ENCODE measurements around the gene PCLO. TPM values are rescaled to one million over a fixed set of nuclear protein-coding genes. Genes with fewer than 3 reads are reported as not detected.

PCLO gene
- polyA plus RNA-seq, 3 donors = not detected

- Histone ChIP-seq H3K27me3 (ENCODE audit: control insufficient read depth in 2 of 2, insufficient read depth in 2 of 2, low read length in 2 of 2) (no peaks in the 10 kb centered on the region), H4K20me1 (ENCODE audit: insufficient read depth, low read length) (no peaks in the 10 kb centered on the region), H3K4me2 (replicated peaks; ENCODE audit: extremely low read depth, low read length, poor library complexity, severe bottlenecking) (no peak overlapping the region), H3K4me3 (replicated peaks in 1 of 3; ENCODE audit: low read depth in 2 of 3, low read length in 3 of 3) (no peak overlapping the region), H3K9me3 (replicated peaks in 1 of 2; ENCODE audit: control insufficient read depth in 1 of 2, insufficient read depth in 1 of 2, low read length in 2 of 2) (peaks cover 0 to 4% of the 10 kb centered on the region in 2 donors), H3K79me2 (ENCODE audit: insufficient read depth, low read length) (no peaks in the 10 kb centered on the region), H3K36me3 (replicated peaks in 1 of 2; ENCODE audit: control insufficient read depth in 1 of 2, insufficient read depth in 2 of 2, low read length in 2 of 2) (no peaks in the 10 kb centered on the region), H3K4me1 (ENCODE audit: control insufficient read depth in 1 of 2, insufficient read depth in 2 of 2, low read length in 2 of 2) (no peaks in the 10 kb centered on the region), H3K27ac (ENCODE audit: low read depth in 1 of 2, low read length in 2 of 2) (no peak overlapping the region), H3K9ac (ENCODE audit: insufficient read depth, low read length, poor library complexity, severe bottlenecking) (no peak overlapping the region), H2AFZ (ENCODE audit: insufficient read depth, low read depth, low read length, poor library complexity, severe bottlenecking) (no peak overlapping the region)
- Mint-ChIP-seq H3K36me3 (no peaks in the 10 kb centered on the region), H3K9me3 (peaks cover 0 to 7% (median 2%) of the 10 kb centered on the region in 7 donors), H3K4me3 (no peak overlapping the region), H3K4me1 (no peaks in the 10 kb centered on the region), H3K27ac (no peak overlapping the region), H3K27me3 (ENCODE audit: low read depth in 3 of 3) (no peaks in the 10 kb centered on the region)
- no CpG with 5 or more reads among the region's 1 CpG for WGBS (ENCODE audit: insufficient coverage)
- DNase-seq = no peak
- TF ChIP-seq CTCF (IDR thresholded peaks at IDR 0.05) = no peak
- intact Hi-C loops (cut with micrococcal nuclease) = no loop called here
Observed at GRCh38 chr7:82886324-82886723, 276.4 kb downstream of the PCLO start.

GRCh38 chr7:82865856-82866255, 296.8 kb downstream of the PCLO start:
- Histone ChIP-seq H3K9ac (ENCODE audit: insufficient read depth, low read length, poor library complexity, severe bottlenecking) (no peak overlapping the region), H3K4me1 (ENCODE audit: control insufficient read depth in 1 of 2, insufficient read depth in 2 of 2, low read length in 2 of 2) (no peaks in the 10 kb centered on the region), H2AFZ (ENCODE audit: insufficient read depth, low read depth, low read length, poor library complexity, severe bottlenecking) (no peak overlapping the region), H3K4me3 (replicated peaks in 1 of 3; ENCODE audit: low read depth in 2 of 3, low read length in 3 of 3) (no peak overlapping the region), H3K36me3 (replicated peaks in 1 of 2; ENCODE audit: control insufficient read depth in 1 of 2, insufficient read depth in 2 of 2, low read length in 2 of 2) (no peaks in the 10 kb centered on the region), H3K27me3 (ENCODE audit: control insufficient read depth in 2 of 2, insufficient read depth in 2 of 2, low read length in 2 of 2) (no peaks in the 10 kb centered on the region), H3K9me3 (replicated peaks in 1 of 2; ENCODE audit: control insufficient read depth in 1 of 2, insufficient read depth in 1 of 2, low read length in 2 of 2) (no peaks in the 10 kb centered on the region), H3K4me2 (replicated peaks; ENCODE audit: extremely low read depth, low read length, poor library complexity, severe bottlenecking) (no peak overlapping the region), H3K79me2 (ENCODE audit: insufficient read depth, low read length) (no peaks in the 10 kb centered on the region), H3K27ac (ENCODE audit: low read depth in 1 of 2, low read length in 2 of 2) (no peak overlapping the region), H4K20me1 (ENCODE audit: insufficient read depth, low read length) (no peaks in the 10 kb centered on the region)
- H3K36me3 Mint-ChIP-seq = no peaks in the 10 kb centered on the region
- no peak overlapping the region for H3K27ac Mint-ChIP-seq
- TF ChIP-seq CTCF (IDR thresholded peaks at IDR 0.05) = no peak
- intact Hi-C loops (cut with micrococcal nuclease) = no loop called here
- 92% methylated on average over 6 of the region's 6 CpGs for WGBS (ENCODE audit: insufficient coverage)
- DNase-seq = no peak
- no peak overlapping the region for H3K4me3 Mint-ChIP-seq
- no peaks in the 10 kb centered on the region for H3K4me1 Mint-ChIP-seq
- H3K27me3 Mint-ChIP-seq (ENCODE audit: low read depth in 3 of 3) = peaks cover 0 to 2% (median 1%) of the 10 kb centered on the region in 3 donors
- H3K9me3 Mint-ChIP-seq = peaks cover 0 to 7% (median 1%) of the 10 kb centered on the region in 7 donors
